Esophagus muscularis mucosa (tissue), 4 donors: ENCODE results near the gene AIF1L.

Source experiments
- CTCF ChIP-seq, 3 experiments: fragments of 200-600 bp in 2 of 3; fragments of 450-650 bp in 1 of 3; sonication (generic) in 2 of 3; IDR thresholded peaks; one replicate each; pipeline ENCODE4 v1.5.1; 2017 to 2019; ENCODE audit warnings: antibody characterized with exemption in 3 of 3, mild to moderate bottlenecking in 2 of 3, moderate library complexity in 1 of 3
- EP300 ChIP-seq: sonication (generic); formaldehyde crosslinking; IDR thresholded peaks from one replicate; pipeline ENCODE4 v1.6.1; 2017; ENCODE audit warnings: antibody characterized with exemption
- POLR2A ChIP-seq: fragments of 450-650 bp; IDR thresholded peaks from one replicate; pipeline ENCODE4 v1.6.1; 2017; ENCODE audit warnings: antibody characterized with exemption, moderate library complexity, mild to moderate bottlenecking, low read depth
- POLR2AphosphoS5 ChIP-seq, 2 donors: sonication (generic); formaldehyde crosslinking; IDR thresholded peaks; one replicate each; pipeline ENCODE4 v1.6.1; 2017; ENCODE audit warnings: antibody characterized with exemption in 2 of 2

GRCh38 chr9:131091352-131091992 is 4.9 kb upstream of the AIF1L start:
- TF ChIP-seq POLR2AphosphoS5 (IDR thresholded peaks at IDR 0.05) (no peak), POLR2A (no peak), CTCF (IDR thresholded peaks at IDR 0.05) (no peak), EP300 (no peak)
